ENCODE data around the gene PROCA1. TPM values are rescaled to one million over a fixed set of nuclear protein-coding genes. Genes with fewer than 3 reads are reported as not detected.

The PROCA1 gene
- total and polyA plus RNA-seq, 2 of the 8 experiments (the other 6 are each of a cell fraction or from before 2014, with no cell fraction given), result 21.2 to 26.3 TPM

Small RNAs within 50 kb of the gene (small RNA-seq; reads per million reads assigned to genes)
- gene SNORD42A (ENCODE audit: insufficient read depth) (not detected), gene SNORD42B (ENCODE audit: insufficient read depth) (1.7 reads per million, percentile 6 among the genes with 10 or more reads in this experiment), gene SNORD4A (ENCODE audit: insufficient read depth) (not detected), gene SNORD4B (ENCODE audit: insufficient read depth) (not detected)

Other genes with a start within 250 kb of the PROCA1 start
- not detected in 2 replicates for gene SLC13A2, start 238.2 kb downstream of the PROCA1 start, total RNA-seq (2021; fragmentation: NEBNext Ultra II Directional; extraction: Animal tissue kit (Norgen Biotek cat#: 25700))
- gene SLC13A2, start 238.2 kb downstream of the PROCA1 start, polyA plus RNA-seq (2011; rRNA removed), result not detected in 2 replicates
- not detected in 2 replicates for gene FOXN1, start 205.5 kb downstream of the PROCA1 start, total RNA-seq (2021; fragmentation: NEBNext Ultra II Directional; extraction: Animal tissue kit (Norgen Biotek cat#: 25700))
- not detected in 2 replicates for gene FOXN1, start 205.5 kb downstream of the PROCA1 start, polyA plus RNA-seq (2011; rRNA removed)
- 43.5 and 44.1 TPM in 2 replicates for gene UNC119, start 159.3 kb downstream of the PROCA1 start, total RNA-seq (2021; fragmentation: NEBNext Ultra II Directional; extraction: Animal tissue kit (Norgen Biotek cat#: 25700))
- 94.4 and 122 TPM in 2 replicates for gene UNC119, start 159.3 kb downstream of the PROCA1 start, polyA plus RNA-seq (2011; rRNA removed)
- gene PIGS, start 140.4 kb downstream of the PROCA1 start, total RNA-seq (2021; fragmentation: NEBNext Ultra II Directional; extraction: Animal tissue kit (Norgen Biotek cat#: 25700)), result 47.4 and 50.6 TPM in 2 replicates
- 44.3 and 72.7 TPM in 2 replicates for gene PIGS, start 140.4 kb downstream of the PROCA1 start, polyA plus RNA-seq (2011; rRNA removed)
- gene ALDOC, start 135.0 kb downstream of the PROCA1 start, total RNA-seq (2021; fragmentation: NEBNext Ultra II Directional; extraction: Animal tissue kit (Norgen Biotek cat#: 25700)), result 51.3 and 51.6 TPM in 2 replicates
- gene ALDOC, start 135.0 kb downstream of the PROCA1 start, polyA plus RNA-seq (2011; rRNA removed), result 103 and 134 TPM in 2 replicates
- gene SPAG5, start 112.9 kb downstream of the PROCA1 start, total RNA-seq (2021; fragmentation: NEBNext Ultra II Directional; extraction: Animal tissue kit (Norgen Biotek cat#: 25700)), result 115 and 129 TPM in 2 replicates
- gene SPAG5, start 112.9 kb downstream of the PROCA1 start, polyA plus RNA-seq (2011; rRNA removed), result 51.7 and 57.1 TPM in 2 replicates
- 21.1 and 24.1 TPM in 2 replicates for gene RSKR, start 97.7 kb downstream of the PROCA1 start, total RNA-seq (2021; fragmentation: NEBNext Ultra II Directional; extraction: Animal tissue kit (Norgen Biotek cat#: 25700))
- 26.9 and 28.5 TPM in 2 replicates for gene RSKR, start 97.7 kb downstream of the PROCA1 start, polyA plus RNA-seq (2011; rRNA removed)
- gene BLTP2, start 66.7 kb downstream of the PROCA1 start, total RNA-seq (2021; fragmentation: NEBNext Ultra II Directional; extraction: Animal tissue kit (Norgen Biotek cat#: 25700)), result 123 and 140 TPM in 2 replicates
- 80.9 and 94.9 TPM in 2 replicates for gene BLTP2, start 66.7 kb downstream of the PROCA1 start, polyA plus RNA-seq (2011; rRNA removed)
- 43.6 and 44.8 TPM in 2 replicates for gene SDF2, start 50.0 kb downstream of the PROCA1 start, total RNA-seq (2021; fragmentation: NEBNext Ultra II Directional; extraction: Animal tissue kit (Norgen Biotek cat#: 25700))
- 48.0 and 65.4 TPM in 2 replicates for gene SDF2, start 50.0 kb downstream of the PROCA1 start, polyA plus RNA-seq (2011; rRNA removed)
- 59.9 and 62.4 TPM in 2 replicates for gene SUPT6H, start 49.7 kb downstream of the PROCA1 start, total RNA-seq (2021; fragmentation: NEBNext Ultra II Directional; extraction: Animal tissue kit (Norgen Biotek cat#: 25700))
- 32.0 and 35.7 TPM in 2 replicates for gene SUPT6H, start 49.7 kb downstream of the PROCA1 start, polyA plus RNA-seq (2011; rRNA removed)
- gene RAB34, start 6.0 kb upstream of the PROCA1 start, total RNA-seq (2021; fragmentation: NEBNext Ultra II Directional; extraction: Animal tissue kit (Norgen Biotek cat#: 25700)), result 236 and 237 TPM in 2 replicates
- 305 and 317 TPM in 2 replicates for gene RAB34, start 6.0 kb upstream of the PROCA1 start, polyA plus RNA-seq (2011; rRNA removed)
- gene RPL23A, start 8.1 kb upstream of the PROCA1 start, total RNA-seq (2021; fragmentation: NEBNext Ultra II Directional; extraction: Animal tissue kit (Norgen Biotek cat#: 25700)), result 2,145 and 2,163 TPM in 2 replicates
- 884 and 1,227 TPM in 2 replicates for gene RPL23A, start 8.1 kb upstream of the PROCA1 start, polyA plus RNA-seq (2011; rRNA removed)
- gene TLCD1, start 14.3 kb upstream of the PROCA1 start, total RNA-seq (2021; fragmentation: NEBNext Ultra II Directional; extraction: Animal tissue kit (Norgen Biotek cat#: 25700)), result 40.7 and 45.3 TPM in 2 replicates
- gene TLCD1, start 14.3 kb upstream of the PROCA1 start, polyA plus RNA-seq (2011; rRNA removed), result 101 and 128 TPM in 2 replicates
- 14.9 and 16.8 TPM in 2 replicates for gene NEK8, start 16.9 kb upstream of the PROCA1 start, total RNA-seq (2021; fragmentation: NEBNext Ultra II Directional; extraction: Animal tissue kit (Norgen Biotek cat#: 25700))
- 23.3 and 23.4 TPM in 2 replicates for gene NEK8, start 16.9 kb upstream of the PROCA1 start, polyA plus RNA-seq (2011; rRNA removed)
- 167 TPM in 2 replicates for gene TRAF4, start 32.1 kb upstream of the PROCA1 start, total RNA-seq (2021; fragmentation: NEBNext Ultra II Directional; extraction: Animal tissue kit (Norgen Biotek cat#: 25700))
- 170 and 282 TPM in 2 replicates for gene TRAF4, start 32.1 kb upstream of the PROCA1 start, polyA plus RNA-seq (2011; rRNA removed)
- 81.7 and 86.6 TPM in 2 replicates for gene FAM222B, start 130.9 kb upstream of the PROCA1 start, total RNA-seq (2021; fragmentation: NEBNext Ultra II Directional; extraction: Animal tissue kit (Norgen Biotek cat#: 25700))
- 42.1 and 63.9 TPM in 2 replicates for gene FAM222B, start 130.9 kb upstream of the PROCA1 start, polyA plus RNA-seq (2011; rRNA removed)
- 67.8 and 77.1 TPM in 2 replicates for gene ERAL1, start 143.1 kb upstream of the PROCA1 start, total RNA-seq (2021; fragmentation: NEBNext Ultra II Directional; extraction: Animal tissue kit (Norgen Biotek cat#: 25700))
- 122 and 143 TPM in 2 replicates for gene ERAL1, start 143.1 kb upstream of the PROCA1 start, polyA plus RNA-seq (2011; rRNA removed)
- 116 and 121 TPM in 2 replicates for gene FLOT2, start 185.8 kb upstream of the PROCA1 start, total RNA-seq (2021; fragmentation: NEBNext Ultra II Directional; extraction: Animal tissue kit (Norgen Biotek cat#: 25700))
- gene FLOT2, start 185.8 kb upstream of the PROCA1 start, polyA plus RNA-seq (2011; rRNA removed), result 189 and 209 TPM in 2 replicates
- 22.1 and 23.7 TPM in 2 replicates for gene DHRS13, start 191.2 kb upstream of the PROCA1 start, total RNA-seq (2021; fragmentation: NEBNext Ultra II Directional; extraction: Animal tissue kit (Norgen Biotek cat#: 25700))
- gene DHRS13, start 191.2 kb upstream of the PROCA1 start, polyA plus RNA-seq (2011; rRNA removed), result 30.0 and 33.9 TPM in 2 replicates
- gene PHF12, start 239.6 kb upstream of the PROCA1 start, total RNA-seq (2021; fragmentation: NEBNext Ultra II Directional; extraction: Animal tissue kit (Norgen Biotek cat#: 25700)), result 57.7 and 65.7 TPM in 2 replicates
- 38.8 and 74.8 TPM in 2 replicates for gene PHF12, start 239.6 kb upstream of the PROCA1 start, polyA plus RNA-seq (2011; rRNA removed)